ENCODE results near the gene TMEM213. TPM values are rescaled to one million over a fixed set of nuclear protein-coding genes. Genes with fewer than 3 reads are reported as not detected.

Gene TMEM213
- polyA plus RNA-seq, 1 experiment: not detected

GRCh38 chr7:138854115-138854645, 56.4 kb downstream of the TMEM213 start:
- TF ChIP-seq CTCF (IDR thresholded peaks at IDR 0.05; ENCODE audit: low read depth, low read length): no peak
- ChIA-PET CTCF (no interaction called here), POLR2A (no interaction called here)
- no peak for DNase-seq (ENCODE audit: low read depth, low spot score)
- peaks cover 3% of the 10 kb centered on the region; the same call in 1 of the 2 replicates for H3K9me3 ChIP-seq (ENCODE audit: control insufficient read depth, insufficient read depth, low read length)
- no peak overlapping the region for H3K4me3 ChIP-seq (ENCODE audit: low read depth, low read length)
- H3K27me3 ChIP-seq (ENCODE audit: control insufficient read depth, insufficient read depth, low read length): no peaks in the 10 kb centered on the region
- H3K27ac ChIP-seq (ENCODE audit: low read depth, low read length): no peak overlapping the region

- peaks cover 3% of the 10 kb centered on the region for H3K9me3 ChIP-seq (ENCODE audit: control insufficient read depth, insufficient read depth, low read length)
- ChIA-PET POLR2A (no interaction called here), CTCF (interaction anchor here (0.6 to 0.7 kb wide), 2 partner anchors 29 to 120 kb away, joined by 3 to 5 read pairs; no protein-coding TSS in a partner anchor)
- H3K27ac ChIP-seq (ENCODE audit: low read depth, low read length): no peak overlapping the region
- H3K27me3 ChIP-seq (ENCODE audit: control insufficient read depth, insufficient read depth, low read length): no peaks in the 10 kb centered on the region
- no peak overlapping the region for H3K4me3 ChIP-seq (ENCODE audit: low read depth, low read length)
- no peak for DNase-seq (ENCODE audit: low read depth, low spot score)
- no peak for TF ChIP-seq CTCF (IDR thresholded peaks at IDR 0.05; ENCODE audit: low read depth, low read length)
Observed at GRCh38 chr7:138857728-138858127, 59.9 kb downstream of the TMEM213 start.

- H3K4me3 ChIP-seq (ENCODE audit: low read depth, low read length): no peak overlapping the region
- ChIA-PET CTCF (no interaction called here), POLR2A (no interaction called here)
- TF ChIP-seq CTCF (IDR thresholded peaks at IDR 0.05; ENCODE audit: low read depth, low read length): no peak
- H3K27ac ChIP-seq (ENCODE audit: low read depth, low read length): no peak overlapping the region
- no peak for DNase-seq (ENCODE audit: low read depth, low spot score)
- H3K9me3 ChIP-seq (ENCODE audit: control insufficient read depth, insufficient read depth, low read length): peaks cover 3% of the 10 kb centered on the region
- H3K27me3 ChIP-seq (ENCODE audit: control insufficient read depth, insufficient read depth, low read length): no peaks in the 10 kb centered on the region
Observed at GRCh38 chr7:138861051-138861450, 63.3 kb downstream of the TMEM213 start.

GRCh38 chr7:138863931-138864330, 66.1 kb downstream of the TMEM213 start:
- Histone ChIP-seq H3K27ac (ENCODE audit: low read depth, low read length) (no peak overlapping the region), H3K9me3 (ENCODE audit: control insufficient read depth, insufficient read depth, low read length) (no peaks in the 10 kb centered on the region; the same call in 1 of the 2 replicates), H3K4me3 (ENCODE audit: low read depth, low read length) (no peak overlapping the region), H3K27me3 (ENCODE audit: control insufficient read depth, insufficient read depth, low read length) (no peaks in the 10 kb centered on the region)
- ChIA-PET CTCF (no interaction called here), POLR2A (no interaction called here)
- TF ChIP-seq CTCF (IDR thresholded peaks at IDR 0.05; ENCODE audit: low read depth, low read length): no peak
- no peak for DNase-seq (ENCODE audit: low read depth, low spot score)

GRCh38 chr7:138864667-138865066, 66.9 kb downstream of the TMEM213 start:
- no peak overlapping the region for H3K4me3 ChIP-seq (ENCODE audit: low read depth, low read length)
- no peak for TF ChIP-seq CTCF (IDR thresholded peaks at IDR 0.05; ENCODE audit: low read depth, low read length)
- H3K27ac ChIP-seq (ENCODE audit: low read depth, low read length): no peak overlapping the region
- no peaks in the 10 kb centered on the region; the same call in 1 of the 2 replicates for H3K9me3 ChIP-seq (ENCODE audit: control insufficient read depth, insufficient read depth, low read length)
- DNase-seq (ENCODE audit: low read depth, low spot score): peak; percentile 24
- POLR2A ChIA-PET: no interaction called here
- no peaks in the 10 kb centered on the region for H3K27me3 ChIP-seq (ENCODE audit: control insufficient read depth, insufficient read depth, low read length)
- CTCF ChIA-PET: no interaction called here
